Endothelial cell of umbilical vein (primary cell): ENCODE data around the gene PCDHGA1. TPM values are rescaled to one million over a fixed set of nuclear protein-coding genes. Genes with fewer than 3 reads are reported as not detected.

Source experiments
- BruUV-seq: library from RNA; stranded (reverse); fragments of 400-500 nt; replicated peaks from 2 replicates; lab custom pipeline; 2021; lab: Mats Ljungman, UMichigan
- CTCF ChIA-PET: fragments of 300-600, 350-600 bp; sonication (Branson Sonifier 250); formaldehyde crosslinking; loops from one replicate; lab custom pipeline; 2021; ENCODE audit warnings: antibody characterized with exemption, inconsistent platforms; lab: Charles Lee
- POLR2A ChIA-PET: fragments of 300-600, 350-600 bp; sonication (Branson Sonifier 250); formaldehyde crosslinking; loops from one replicate; lab custom pipeline; 2021; ENCODE audit warnings: antibody characterized with exemption, inconsistent platforms; lab: Charles Lee
- DNase-seq: peaks from one replicate; pipeline ENCODE4 v3.0.0-alpha.2; 2011; ENCODE audit warnings: low read depth, low spot score
- FAIRE-seq: peaks from 2 replicates; lab custom pipeline; 2011; peaks lifted over from hg19 to GRCh38; lab: Jason Lieb, UNC
- H2AFZ ChIP-seq: 2 replicates; pipeline ENCODE4 v1.6.0; 2012; ENCODE audit warnings: low read depth, low read length, control low read depth, inconsistent platforms
- H3K27ac ChIP-seq: 2 replicates; pipeline ENCODE4 v1.5.1; 2011; ENCODE audit warnings: low read depth, mild to moderate bottlenecking, control low read depth, low read length, moderate library complexity; ENCODE audit not compliant: insufficient read depth
- H3K27me3 ChIP-seq, 2 experiments: 2 replicates each; pipeline versions ENCODE4 v1.6.0 to v1.6.1; 2011; ENCODE audit warnings: low read length in 2 of 2, mixed read lengths in 1 of 2; ENCODE audit not compliant: control insufficient read depth in 2 of 2, insufficient read depth in 2 of 2
- H3K36me3 ChIP-seq, 2 experiments: 2 replicates in 1 of 2; 3 replicates in 1 of 2; pipeline ENCODE4 v1.5.1; 2011; ENCODE audit warnings: low read length in 2 of 2, mild to moderate bottlenecking in 1 of 2, moderate library complexity in 1 of 2; ENCODE audit not compliant: control insufficient read depth in 2 of 2, insufficient read depth in 2 of 2; ENCODE audit errors: extremely low read depth in 1 of 2
- H3K4me1 ChIP-seq: 3 replicates; pipeline ENCODE4 v1.5.1; 2011; ENCODE audit warnings: mild to moderate bottlenecking, low read length; ENCODE audit not compliant: control insufficient read depth, insufficient read depth; ENCODE audit errors: extremely low read depth
- H3K4me2 ChIP-seq: 2 replicates; pipeline ENCODE4 v1.6.1; 2011; ENCODE audit warnings: low read length, control low read depth, mixed read lengths; ENCODE audit not compliant: insufficient read depth
- H3K4me3 ChIP-seq, 3 experiments: fragments of 200-600 bp in 1 of 3; sonication (generic), shearing (Covaris generic) in 1 of 3; replicated peaks in 1 of 3; 2 replicates each; pipeline ENCODE4 v1.5.1; 2011 to 2016; ENCODE audit warnings: control low read depth in 3 of 3, low read length in 3 of 3, mild to moderate bottlenecking in 2 of 3, inconsistent platforms in 1 of 3, low read depth in 1 of 3, moderate library complexity in 1 of 3; ENCODE audit not compliant: insufficient read depth in 1 of 3
- H3K79me2 ChIP-seq: 2 replicates; pipeline ENCODE4 v1.6.0; 2012; ENCODE audit warnings: low read length, inconsistent platforms; ENCODE audit not compliant: control insufficient read depth, insufficient read depth
- H3K9ac ChIP-seq: replicated peaks from 2 replicates; pipeline ENCODE3; 2011; ENCODE audit warnings: low read length, control low read depth; ENCODE audit not compliant: insufficient read depth; ENCODE audit errors: extremely low read depth
- H3K9me1 ChIP-seq: replicated peaks from 3 replicates; pipeline ENCODE4 v1.6.0; 2011; ENCODE audit warnings: mild to moderate bottlenecking, low read length; ENCODE audit not compliant: control insufficient read depth, insufficient read depth; ENCODE audit errors: extremely low read depth
- H3K9me3 ChIP-seq: replicated peaks from 2 replicates; pipeline ENCODE4 v1.5.1; 2012; ENCODE audit warnings: low read length, inconsistent platforms; ENCODE audit not compliant: control insufficient read depth, insufficient read depth
- H4K20me1 ChIP-seq: replicated peaks from 2 replicates; pipeline ENCODE3; 2011; ENCODE audit warnings: mild to moderate bottlenecking, low read length; ENCODE audit not compliant: control insufficient read depth, insufficient read depth; ENCODE audit errors: extremely low read depth
- MYC ChIP-seq: IDR thresholded peaks from one replicate; pipeline ENCODE4 v1.6.1; 2011; ENCODE audit warnings: mild to moderate bottlenecking, low read depth, low read length
- POLR2AphosphoS5 ChIP-seq: IDR thresholded peaks from 2 replicates; pipeline ENCODE4 v1.6.1; 2012; ENCODE audit warnings: low read depth, mild to moderate bottlenecking, control low read depth, low read length, moderate library complexity; ENCODE audit not compliant: insufficient read depth
- dilution Hi-C: fragments of 300-500 bp; cut with MboI; formaldehyde crosslinking; loops from one replicate; pipeline ENCODE4 v1.15.0; 2019; ENCODE audit warnings: low sequenced_read_pairs; ENCODE audit not compliant: extremely low pct_ligation_motif_present
- intact Hi-C: fragments of 100-400 bp; cut with micrococcal nuclease; formaldehyde crosslinking; loops from one replicate; pipeline ENCODE4 v1.10.0; 2022
- polyA plus RNA-seq, 4 experiments: library from polyadenylated mRNA; depleted of rRNA in 3 of 4; stranded (reverse) in 3 of 4; unstranded in 1 of 4; fragments of >200 nt; gene quantifications; 2 replicates each; pipeline versions ENCODE4 v1.2.1 to v1.2.3, GENCODE V29; 2011 to 2012; ENCODE audit warnings: missing spikeins in 1 of 4
- total RNA-seq: library from RNA; stranded (reverse); gene quantifications from 2 replicates; pipeline ENCODE4 v1.2.3, GENCODE V29; 2021
- TF ChIP-seq, protein P1 (sequence below), 2 donors: IDR thresholded peaks; 1 replicate in 1 of 2; 2 replicates in 1 of 2; pipeline ENCODE4 v1.5.1; 2011; ENCODE audit warnings: low read length in 2 of 2, mild to moderate bottlenecking in 2 of 2, moderate library complexity in 2 of 2, control low read depth in 1 of 2, inconsistent platforms in 1 of 2, low read depth in 1 of 2; ENCODE audit not compliant: insufficient read depth in 1 of 2; ENCODE audit errors: extremely low read depth in 1 of 2
- TF ChIP-seq, protein P2 (sequence below): IDR thresholded peaks from 2 replicates; pipeline ENCODE4 v1.6.1; 2011; ENCODE audit not compliant: insufficient read depth, insufficient read length

The PCDHGA1 gene
- total and polyA plus RNA-seq, 2 donors (not counting 3 experiments of a cell fraction or from before 2014, with no cell fraction given), result 0.22 to 0.44 TPM

DNA sequence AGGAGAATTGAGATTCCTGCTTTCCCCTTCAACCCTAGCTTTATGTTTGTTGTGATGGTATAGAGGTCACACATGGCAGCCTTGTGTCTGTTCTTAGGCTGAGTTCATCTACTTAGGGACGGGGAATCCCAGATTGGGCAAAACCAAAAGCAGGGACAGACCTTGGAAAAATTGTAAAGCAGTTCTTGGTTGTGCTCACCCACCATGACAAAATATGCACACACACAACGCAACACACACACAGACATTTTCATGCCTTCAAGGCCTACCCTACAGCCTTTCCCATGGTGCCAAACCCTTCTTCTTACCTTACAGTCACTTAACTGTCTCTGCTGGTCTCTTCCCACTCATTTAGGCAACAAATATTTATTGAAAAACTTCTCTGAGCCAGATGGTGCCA lies 173.4 kb downstream of the PCDHGA1 start:
- Histone ChIP-seq H3K36me3 (peaks cover 0 to 8% of the 10 kb centered on the region in 2 experiments), H3K27me3 (no peaks in the 10 kb centered on the region), H3K9me1 (no peaks in the 10 kb centered on the region), H3K9ac (no peak overlapping the region), H2AFZ (no peak overlapping the region), H3K4me1 (peaks cover 5% of the 10 kb centered on the region), H3K4me2 (no peak overlapping the region), H3K79me2 (no peaks in the 10 kb centered on the region), H3K9me3 (no peaks in the 10 kb centered on the region), H3K4me3 (no peak overlapping the region), H4K20me1 (no peaks in the 10 kb centered on the region), H3K27ac (no peak overlapping the region)
- FAIRE-seq (no peak), DNase-seq (no peak)
- TF ChIP-seq, protein P1, sequence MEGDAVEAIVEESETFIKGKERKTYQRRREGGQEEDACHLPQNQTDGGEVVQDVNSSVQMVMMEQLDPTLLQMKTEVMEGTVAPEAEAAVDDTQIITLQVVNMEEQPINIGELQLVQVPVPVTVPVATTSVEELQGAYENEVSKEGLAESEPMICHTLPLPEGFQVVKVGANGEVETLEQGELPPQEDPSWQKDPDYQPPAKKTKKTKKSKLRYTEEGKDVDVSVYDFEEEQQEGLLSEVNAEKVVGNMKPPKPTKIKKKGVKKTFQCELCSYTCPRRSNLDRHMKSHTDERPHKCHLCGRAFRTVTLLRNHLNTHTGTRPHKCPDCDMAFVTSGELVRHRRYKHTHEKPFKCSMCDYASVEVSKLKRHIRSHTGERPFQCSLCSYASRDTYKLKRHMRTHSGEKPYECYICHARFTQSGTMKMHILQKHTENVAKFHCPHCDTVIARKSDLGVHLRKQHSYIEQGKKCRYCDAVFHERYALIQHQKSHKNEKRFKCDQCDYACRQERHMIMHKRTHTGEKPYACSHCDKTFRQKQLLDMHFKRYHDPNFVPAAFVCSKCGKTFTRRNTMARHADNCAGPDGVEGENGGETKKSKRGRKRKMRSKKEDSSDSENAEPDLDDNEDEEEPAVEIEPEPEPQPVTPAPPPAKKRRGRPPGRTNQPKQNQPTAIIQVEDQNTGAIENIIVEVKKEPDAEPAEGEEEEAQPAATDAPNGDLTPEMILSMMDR (IDR thresholded peaks at IDR 0.05; ENCODE audit: extremely low read depth in 1 of 2, insufficient read depth in 1 of 2, low read depth in 1 of 2, low read length in 2 of 2), result no peak
- TF ChIP-seq POLR2AphosphoS5 (no peak), MYC (no peak)
- TF ChIP-seq, protein P2, sequence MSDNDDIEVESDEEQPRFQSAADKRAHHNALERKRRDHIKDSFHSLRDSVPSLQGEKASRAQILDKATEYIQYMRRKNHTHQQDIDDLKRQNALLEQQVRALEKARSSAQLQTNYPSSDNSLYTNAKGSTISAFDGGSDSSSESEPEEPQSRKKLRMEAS, result no peak
- intact Hi-C loops (no loop called here), dilution Hi-C loops (no loop called here)
- POLR2A ChIA-PET, result no interaction called here
- CTCF ChIA-PET, result interaction anchor here (0.6 to 0.8 kb wide), 2 partner anchors 11 to 144 kb away, joined by 3 read pairs; no protein-coding TSS in a partner anchor
- no TSS peak for BruUV-seq

DNA sequence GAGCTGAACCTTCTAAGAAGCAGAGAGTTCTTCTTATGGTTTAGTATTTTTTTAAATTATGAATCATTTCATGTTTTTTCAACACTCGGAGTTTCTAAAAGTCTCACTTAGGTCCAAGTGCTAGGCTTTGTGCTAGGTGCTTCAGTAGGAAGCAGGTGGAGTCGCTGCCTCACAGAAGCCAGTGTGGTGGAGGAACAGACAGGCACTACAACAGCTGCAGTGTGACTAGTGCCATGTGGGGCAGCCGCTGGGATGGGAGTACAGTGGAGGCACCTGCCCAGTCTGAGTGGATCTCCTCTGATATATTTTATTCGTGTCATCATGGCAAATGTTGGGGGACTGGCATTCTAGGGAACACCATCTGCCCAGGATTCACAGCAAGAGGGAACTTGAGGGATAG lies 173.9 kb downstream of the PCDHGA1 start:
- H3K36me3 ChIP-seq, result peaks cover 0 to 8% of the 10 kb centered on the region in 2 experiments
- H3K4me3 ChIP-seq, result no peak overlapping the region
- DNase-seq (no peak), FAIRE-seq (no peak)
- no peak overlapping the region for H3K9ac ChIP-seq
- no peaks in the 10 kb centered on the region for H3K9me3 ChIP-seq
- H2AFZ ChIP-seq, result no peak overlapping the region
- no peaks in the 10 kb centered on the region for H3K79me2 ChIP-seq
- no peaks in the 10 kb centered on the region for H3K9me1 ChIP-seq
- H3K4me2 ChIP-seq, result no peak overlapping the region
- dilution Hi-C loops, result no loop called here
- no TSS peak for BruUV-seq
- H4K20me1 ChIP-seq, result no peaks in the 10 kb centered on the region
- H3K4me1 ChIP-seq, result peaks cover 8% of the 10 kb centered on the region
- H3K27me3 ChIP-seq, result no peaks in the 10 kb centered on the region
- intact Hi-C loops, result no loop called here
- TF ChIP-seq, protein P2, result no peak
- POLR2A ChIA-PET, result no interaction called here
- CTCF ChIA-PET, result interaction anchor here (0.6 to 1.4 kb wide), 2 partner anchors 11 to 144 kb away, joined by 3 to 4 read pairs; no protein-coding TSS in a partner anchor
- no peak overlapping the region for H3K27ac ChIP-seq
